NCI-H2081 (cell line): ENCODE results near the gene MCOLN2.
"Not testable (repeated sequence)": the region's sequence is repeated elsewhere in the genome, so short reads cannot be mapped to it uniquely, and the experiment has no call there.

Experiments used
- DNase-seq, 2 experiments: peaks; one replicate each; lab custom pipeline; 2025; lab: John Stamatoyannopoulos, UW

MCOLN2 gene

DNA sequence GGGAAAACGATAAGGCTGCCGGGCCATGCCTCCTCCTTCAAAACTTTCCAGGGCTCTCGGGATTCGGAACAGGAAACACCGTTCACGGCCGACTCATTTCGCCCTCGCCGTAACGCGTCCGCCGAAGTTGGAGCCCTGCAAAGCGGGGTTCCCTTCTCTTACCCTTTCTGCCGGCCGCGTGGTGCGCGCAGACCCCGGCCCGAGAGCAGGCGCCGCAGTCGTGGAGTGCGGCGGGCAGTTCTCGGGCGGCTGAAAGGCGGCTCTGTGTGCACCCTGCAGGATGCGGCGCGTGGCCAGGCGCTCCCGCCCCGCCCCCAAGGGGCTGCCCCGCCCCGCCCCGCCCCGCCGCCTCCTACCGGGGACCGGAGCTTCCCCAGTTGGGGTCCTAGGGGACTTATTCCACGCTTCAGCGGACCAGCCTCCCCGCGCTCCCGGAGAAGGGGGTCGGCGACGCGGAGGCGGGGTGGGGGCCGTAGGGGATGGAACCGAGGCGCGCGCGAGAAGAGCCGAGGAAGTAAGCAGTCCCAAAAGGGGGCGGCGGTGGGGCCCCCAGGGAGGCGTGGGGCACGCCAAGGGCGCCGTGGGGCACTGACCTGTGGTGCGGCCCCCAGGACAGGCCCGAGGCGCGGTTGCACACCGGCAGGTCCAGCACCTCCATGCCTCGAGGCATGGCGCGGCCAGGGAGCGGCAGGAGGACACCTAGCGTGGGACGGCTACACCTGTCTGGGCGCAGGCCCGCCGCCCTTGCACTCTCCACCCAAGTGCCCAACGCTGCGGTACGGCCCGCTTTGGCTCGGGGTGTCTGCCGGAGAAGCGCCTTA is at the start of gene MCOLN2:
TSS of gene MCOLN2 (minus strand) at position 268 of the 821 bp plus-strand sequence. CDS start at position 27, 241 bp downstream.
- DNase-seq, result peak; percentile 29 to 37

DNA sequence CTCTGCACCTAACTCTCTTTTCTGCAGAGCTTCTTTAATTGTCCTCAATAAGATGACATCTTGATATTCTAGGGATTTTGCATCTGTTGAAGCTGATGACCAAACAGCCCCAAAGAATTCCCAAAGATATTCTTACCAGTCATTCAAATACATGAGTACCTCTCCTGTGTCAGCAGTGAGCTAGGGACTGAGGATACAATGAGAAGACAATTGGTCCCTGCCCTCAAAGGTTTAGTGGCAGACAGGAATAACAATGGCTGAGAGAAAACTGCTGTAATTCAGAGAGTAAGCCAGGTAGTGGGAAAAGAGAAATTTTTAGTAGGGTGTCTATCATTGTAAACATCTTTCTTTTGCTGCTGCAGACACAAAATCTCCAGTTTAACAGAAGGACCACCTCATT is 45.5 kb upstream of the MCOLN2 start:
- DNase-seq, result no peak

DNA sequence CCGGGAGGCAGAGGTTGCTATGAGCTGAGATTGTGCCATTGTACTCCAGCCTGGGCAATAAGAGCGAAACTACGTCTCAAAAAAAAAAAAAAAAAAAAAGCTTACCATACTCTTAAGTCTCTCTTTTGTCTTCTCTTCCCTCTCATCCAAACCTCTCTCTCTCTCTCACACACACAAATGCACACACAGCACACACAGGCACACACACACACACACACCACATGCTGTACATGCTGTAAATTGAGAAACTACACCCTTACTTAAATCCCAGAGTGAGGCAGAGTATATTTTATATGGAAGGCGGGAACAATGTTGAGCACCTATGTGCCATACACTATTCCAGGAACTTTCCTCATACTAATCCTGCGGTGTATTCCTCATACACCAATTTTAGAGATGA is 44.9 kb upstream of the MCOLN2 start:
- no peak for DNase-seq

GRCh38 chr1:85033221-85033620 is 36.3 kb upstream of the MCOLN2 start:
- DNase-seq, result no peak

DNA sequence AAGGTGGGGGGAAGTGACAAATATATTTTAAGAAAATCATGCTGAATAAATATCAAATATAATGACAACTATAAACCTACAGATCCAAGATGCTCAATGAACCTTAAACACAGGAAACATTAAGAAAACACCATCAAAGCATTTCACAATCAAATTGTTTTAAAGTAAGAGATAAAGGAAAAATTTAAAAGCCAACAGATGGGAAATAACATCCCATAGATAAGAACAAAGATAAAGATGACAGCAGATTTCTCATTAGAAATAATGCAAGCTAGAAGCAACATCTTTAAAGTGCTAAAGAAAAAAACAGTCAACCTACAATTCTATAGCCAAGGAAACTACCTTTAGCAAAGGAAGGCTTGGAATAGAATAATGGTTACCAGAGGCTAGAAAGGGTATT is 33.6 kb upstream of the MCOLN2 start:
- DNase-seq, result no peak

DNA sequence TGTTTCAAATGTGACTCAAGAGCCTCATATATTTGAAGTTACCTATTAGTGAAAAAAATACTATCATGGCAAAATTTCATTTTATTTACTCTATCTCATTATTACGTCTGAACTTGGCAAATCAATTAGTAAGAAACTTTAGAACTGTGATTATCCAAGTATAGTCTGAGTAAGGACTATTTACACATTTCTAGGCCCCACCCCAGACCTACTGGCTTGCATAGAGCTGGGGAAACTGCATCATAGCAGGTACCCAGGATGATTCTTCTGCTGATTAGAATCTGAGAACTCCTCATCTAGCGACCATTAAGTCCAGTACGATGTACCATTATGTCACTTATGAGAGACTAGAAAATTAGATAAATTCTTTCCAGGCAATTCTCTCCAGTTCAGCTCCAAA is 31.2 kb upstream of the MCOLN2 start:
- DNase-seq, result no peak

- DNase-seq, result no peak
Measured at GRCh38 chr1:85027242-85027983, 30.5 kb upstream of the MCOLN2 start.

GRCh38 chr1:85025940-85026339 is 29.0 kb upstream of the MCOLN2 start:
- no peak for DNase-seq

- no peak for DNase-seq
Measured at GRCh38 chr1:85024736-85025135, 27.8 kb upstream of the MCOLN2 start.

DNA sequence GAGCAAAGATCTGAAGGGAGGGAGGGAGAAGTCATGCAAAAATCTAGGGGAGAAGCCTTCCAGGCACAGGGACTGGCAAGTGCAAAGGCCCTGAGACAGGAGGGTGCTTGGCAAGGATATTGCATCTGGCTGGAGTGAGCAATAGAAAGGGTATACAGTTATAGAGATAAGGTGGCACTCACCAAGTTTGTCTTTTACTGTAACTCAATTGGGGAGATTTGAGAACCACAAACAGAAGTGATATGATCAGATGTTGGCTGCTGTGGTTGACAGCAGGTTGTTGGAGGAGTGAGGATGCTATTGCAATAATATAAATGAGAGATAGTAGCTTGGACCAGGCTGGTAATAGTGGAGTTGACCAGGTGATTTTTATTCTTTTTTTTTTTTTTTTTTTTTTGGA is 25.8 kb upstream of the MCOLN2 start:
- no peak for DNase-seq

- DNase-seq, result no peak
Measured at GRCh38 chr1:85019994-85020393, 23.1 kb upstream of the MCOLN2 start.

DNA sequence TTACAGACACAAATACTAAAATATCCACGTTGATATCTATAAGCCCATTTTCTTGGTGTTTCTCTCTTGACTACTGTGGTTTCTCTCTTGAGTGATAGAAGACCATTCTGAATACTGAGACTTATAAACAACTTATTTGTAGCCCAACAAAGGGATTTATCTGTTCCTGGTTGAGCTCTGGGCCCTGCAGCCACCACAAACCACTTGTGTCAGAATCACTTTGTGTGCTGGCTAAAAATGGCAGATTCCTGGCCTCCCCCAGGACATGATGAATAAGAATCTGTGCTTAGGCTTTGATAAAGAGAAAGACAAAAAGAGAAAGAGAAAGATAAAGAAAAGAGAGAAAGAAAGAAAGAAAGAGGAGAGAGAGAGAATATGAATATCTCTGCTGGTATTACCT is 18.9 kb upstream of the MCOLN2 start:
- no peak for DNase-seq

GRCh38 chr1:85005641-85006040 is 8.7 kb upstream of the MCOLN2 start:
- not testable (repeated sequence) for DNase-seq

DNA sequence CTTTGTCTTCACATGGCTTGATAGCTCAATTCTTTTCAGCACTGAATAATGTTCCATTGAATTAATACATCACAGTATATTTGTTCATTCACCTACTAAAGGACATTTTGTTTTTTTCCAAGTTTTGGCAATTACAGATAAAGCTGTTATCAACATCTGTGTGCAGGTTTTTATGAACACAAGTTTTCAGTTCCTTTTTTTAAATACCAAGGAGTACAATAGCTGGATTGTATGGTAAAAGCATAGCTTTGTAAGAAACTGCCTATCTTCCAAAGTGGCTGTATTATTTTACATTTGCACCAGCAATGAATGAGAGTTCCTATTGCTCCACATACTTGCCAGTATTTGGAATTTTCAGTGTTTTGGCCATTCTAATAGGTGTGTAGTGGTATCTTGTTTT is 4.8 kb upstream of the MCOLN2 start:
- no peak for DNase-seq

DNA sequence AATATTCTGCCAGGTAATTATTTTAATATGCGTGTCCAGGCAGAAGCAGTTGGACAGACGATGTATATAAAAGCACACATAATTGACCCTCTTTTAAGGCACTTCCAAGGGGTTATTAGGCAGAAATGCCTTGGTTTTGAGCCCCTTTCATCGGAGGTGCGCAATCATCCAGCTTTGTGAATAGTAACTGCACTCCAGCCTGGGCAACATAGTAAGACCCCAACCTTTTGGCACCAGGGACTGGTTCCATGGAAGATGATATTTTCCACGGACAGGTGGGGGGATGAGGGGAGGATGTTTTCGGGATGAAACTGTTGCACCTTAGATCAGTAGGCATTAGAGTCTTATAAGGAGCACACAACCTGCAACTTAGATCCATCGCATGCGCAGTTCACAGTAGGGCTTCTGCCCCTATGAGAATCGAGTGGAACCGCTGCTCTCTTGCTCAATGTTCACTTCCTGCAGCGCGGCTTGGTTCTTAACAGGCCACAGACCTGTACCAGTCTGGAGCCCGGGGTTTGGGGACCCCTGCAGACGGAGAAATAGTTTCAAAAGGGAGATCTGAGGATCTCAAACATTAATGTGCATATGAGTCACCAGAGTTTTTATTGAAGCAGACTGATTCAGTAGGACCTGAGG is 1.8 kb upstream of the MCOLN2 start:
- no peak for DNase-seq

DNA sequence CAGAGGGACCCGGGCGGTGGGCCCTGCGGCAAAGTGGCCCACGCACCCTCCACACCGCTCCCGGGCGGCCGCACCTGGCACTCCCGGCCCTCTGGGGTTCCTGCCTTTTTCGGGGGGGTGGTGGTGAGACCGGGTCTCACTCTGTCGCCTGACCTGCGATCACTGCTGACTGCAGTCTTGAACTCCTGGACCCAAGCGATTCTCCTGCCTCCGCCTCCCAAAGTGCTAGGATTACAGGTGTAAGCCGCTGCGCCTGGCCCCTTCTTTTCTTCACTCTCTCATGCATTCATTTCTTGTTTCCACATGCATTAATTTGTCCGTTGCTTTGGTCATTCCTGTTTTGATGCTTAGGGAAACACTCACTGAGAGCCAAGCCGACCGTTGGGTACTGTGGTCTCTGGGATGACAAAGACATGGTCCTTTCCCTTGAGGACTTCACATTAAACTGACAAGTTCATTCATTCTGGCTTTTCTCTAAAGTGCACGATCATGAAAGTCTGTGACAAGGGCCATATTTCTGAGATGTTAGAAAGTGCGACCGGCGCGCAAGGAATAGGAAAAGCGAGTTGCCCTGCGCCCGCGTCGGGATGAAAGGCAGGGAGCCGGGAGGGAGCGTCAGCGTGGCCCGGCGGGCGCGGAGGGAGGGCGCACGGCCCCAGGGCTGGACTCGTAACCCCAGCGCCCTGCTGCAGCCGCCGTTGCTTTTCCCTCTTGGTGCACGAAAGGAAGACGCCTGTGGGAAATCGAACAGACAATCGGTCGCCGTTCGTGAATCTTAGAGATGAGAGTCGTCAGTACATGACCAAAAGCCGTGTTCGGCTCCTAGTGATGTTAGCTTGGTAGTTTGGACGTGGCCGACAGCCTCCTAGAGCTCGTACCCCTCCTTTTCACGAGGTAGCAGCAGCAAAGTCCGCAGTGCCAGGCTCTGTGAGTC is 1.0 kb upstream of the MCOLN2 start:
- DNase-seq, result peak in 1 of 2 experiments; percentile 3

DNA sequence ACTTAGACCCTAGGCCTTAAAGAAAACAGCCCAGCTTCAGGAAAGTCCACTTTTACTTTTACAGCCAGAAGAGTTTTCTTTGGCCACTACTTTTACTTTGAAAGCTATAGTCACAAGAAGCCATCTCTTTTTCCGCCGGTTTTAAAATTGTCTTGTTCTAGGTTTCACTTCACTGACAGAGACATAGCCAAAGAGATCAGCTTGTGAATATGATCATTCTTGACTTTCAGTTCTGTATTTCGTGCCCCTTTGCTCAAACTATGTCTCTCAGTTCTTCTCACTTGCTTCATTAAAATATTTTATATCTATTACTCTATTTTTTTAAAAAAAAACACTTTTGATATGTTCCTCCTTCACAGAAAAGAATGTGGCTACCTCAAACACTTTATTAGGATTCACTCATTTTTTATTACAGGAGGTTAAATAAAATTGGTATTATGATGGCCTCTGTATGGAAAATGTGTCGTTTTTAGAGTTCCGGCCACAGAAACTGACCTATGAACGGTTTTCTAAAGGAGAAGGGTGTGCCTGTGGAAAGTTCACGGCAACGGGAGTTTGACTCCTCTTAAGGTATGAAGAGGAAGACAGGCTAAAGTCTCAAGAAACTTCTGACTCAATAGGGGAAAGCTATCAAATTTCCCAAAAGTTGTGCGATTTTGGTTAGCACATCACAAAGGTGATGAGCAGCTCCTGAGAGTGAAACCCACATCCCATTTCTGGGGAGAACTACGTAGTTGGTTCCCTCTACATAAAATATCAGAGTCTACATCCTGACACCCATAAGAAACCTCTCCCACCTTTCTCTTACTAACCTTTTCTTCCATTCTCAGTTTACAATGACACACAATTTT is 1.2 kb downstream of the MCOLN2 start:
- DNase-seq, result no peak

DNA sequence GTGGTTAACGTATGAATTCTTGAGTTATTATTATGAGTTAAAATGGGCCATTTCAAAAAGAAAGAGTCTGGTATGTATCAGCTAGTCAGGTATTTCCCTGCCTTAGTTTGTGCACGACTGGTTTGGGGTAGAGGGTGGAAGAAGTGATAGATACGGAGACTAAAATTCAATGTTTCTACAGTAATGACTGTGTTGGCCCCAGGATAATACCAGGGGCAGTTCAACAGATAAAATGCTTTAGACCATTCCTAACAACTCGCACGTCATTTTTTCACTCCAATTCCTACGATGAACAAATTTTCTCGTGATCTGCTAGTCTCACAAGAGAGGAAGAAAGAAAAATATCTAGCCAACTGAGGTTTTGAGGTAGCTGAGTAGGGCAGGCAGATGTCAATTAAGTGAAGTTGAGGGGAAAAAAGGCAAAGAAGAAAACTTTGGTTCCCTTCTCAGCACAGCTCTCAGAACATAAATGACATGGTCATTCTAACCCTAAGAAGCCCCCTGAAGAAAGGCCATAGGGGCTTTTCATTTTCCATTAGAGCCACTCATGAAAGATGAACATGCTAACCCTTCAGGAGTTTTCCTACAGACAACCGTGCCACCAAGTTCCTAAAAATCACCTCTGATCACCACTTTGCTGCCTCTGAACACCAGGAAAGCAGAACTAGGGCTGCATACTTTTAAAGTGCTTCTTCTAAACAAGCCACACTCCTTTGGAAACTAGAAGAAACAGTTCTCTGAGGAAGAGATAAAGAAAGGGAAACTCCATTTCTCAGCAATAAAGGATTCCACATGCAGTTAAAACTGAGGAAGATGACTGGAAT is 5.6 kb downstream of the MCOLN2 start:
- no peak for DNase-seq

- no peak for DNase-seq
Measured at GRCh38 chr1:84988588-84988987, 8.3 kb downstream of the MCOLN2 start.

GRCh38 chr1:84986561-84986960 is 10.4 kb downstream of the MCOLN2 start:
- DNase-seq, result not testable (repeated sequence)
